ENCODE results near the gene GOLGA8O. TPM values are rescaled to one million over a fixed set of nuclear protein-coding genes. Genes with fewer than 3 reads are reported as not detected.
A peak's percentile ranks its signal among the peaks of the same experiment; 100 is the strongest.
"Not testable (repeated sequence)": the region's sequence is repeated elsewhere in the genome, so short reads cannot be mapped to it uniquely, and the experiment has no call there.

Gene GOLGA8O
- total and polyA plus RNA-seq, 2 donors (not counting 3 experiments of a cell fraction or from before 2014, with no cell fraction given): 0.08 to 2.1 TPM

- FAIRE-seq; H4K20me1 ChIP-seq (replicated peaks; ENCODE audit: control insufficient read depth, extremely low read depth, insufficient read depth, low read length); H3K4me3 ChIP-seq (replicated peaks in 1 of 3; ENCODE audit: insufficient read depth in 1 of 3, low read depth in 1 of 3, low read length in 3 of 3); BruUV-seq (replicated peaks); H3K9me3 ChIP-seq (replicated peaks; ENCODE audit: control insufficient read depth, insufficient read depth, low read length); DNase-seq (ENCODE audit: low read depth, low spot score); CTCF ChIA-PET; H2AFZ ChIP-seq (ENCODE audit: low read depth, low read length); POLR2A ChIA-PET; dilution Hi-C loops (cut with MboI; ENCODE audit: extremely low pct_ligation_motif_present, low sequenced_read_pairs); H3K27ac ChIP-seq (ENCODE audit: insufficient read depth, low read depth, low read length); H3K9me1 ChIP-seq (replicated peaks; ENCODE audit: control insufficient read depth, extremely low read depth, insufficient read depth, low read length); H3K9ac ChIP-seq (replicated peaks; ENCODE audit: extremely low read depth, insufficient read depth, low read length); H3K4me2 ChIP-seq (ENCODE audit: insufficient read depth, low read length); H3K4me1 ChIP-seq (ENCODE audit: control insufficient read depth, extremely low read depth, insufficient read depth, low read length); H3K36me3 ChIP-seq (ENCODE audit: control insufficient read depth in 2 of 2, extremely low read depth in 1 of 2, insufficient read depth in 2 of 2, low read length in 2 of 2); H3K79me2 ChIP-seq (ENCODE audit: control insufficient read depth, insufficient read depth, low read length); H3K27me3 ChIP-seq (ENCODE audit: control insufficient read depth in 2 of 2, insufficient read depth in 2 of 2, low read length in 2 of 2); intact Hi-C loops (cut with micrococcal nuclease): not testable (repeated sequence)
Observed at GRCh38 chr15:32486474-32486873, 31.0 kb upstream of the GOLGA8O start.

- dilution Hi-C loops (cut with MboI; ENCODE audit: extremely low pct_ligation_motif_present, low sequenced_read_pairs); H4K20me1 ChIP-seq (replicated peaks; ENCODE audit: control insufficient read depth, extremely low read depth, insufficient read depth, low read length); intact Hi-C loops (cut with micrococcal nuclease); H3K79me2 ChIP-seq (ENCODE audit: control insufficient read depth, insufficient read depth, low read length); H3K9me3 ChIP-seq (replicated peaks; ENCODE audit: control insufficient read depth, insufficient read depth, low read length); H3K4me2 ChIP-seq (ENCODE audit: insufficient read depth, low read length); H3K27ac ChIP-seq (ENCODE audit: insufficient read depth, low read depth, low read length); H3K9me1 ChIP-seq (replicated peaks; ENCODE audit: control insufficient read depth, extremely low read depth, insufficient read depth, low read length); H3K4me1 ChIP-seq (ENCODE audit: control insufficient read depth, extremely low read depth, insufficient read depth, low read length); H2AFZ ChIP-seq (ENCODE audit: low read depth, low read length); BruUV-seq (replicated peaks); H3K27me3 ChIP-seq (ENCODE audit: control insufficient read depth in 2 of 2, insufficient read depth in 2 of 2, low read length in 2 of 2); DNase-seq (ENCODE audit: low read depth, low spot score); H3K9ac ChIP-seq (replicated peaks; ENCODE audit: extremely low read depth, insufficient read depth, low read length); H3K36me3 ChIP-seq (ENCODE audit: control insufficient read depth in 2 of 2, extremely low read depth in 1 of 2, insufficient read depth in 2 of 2, low read length in 2 of 2); POLR2A ChIA-PET; H3K4me3 ChIP-seq (replicated peaks in 1 of 3; ENCODE audit: insufficient read depth in 1 of 3, low read depth in 1 of 3, low read length in 3 of 3); CTCF ChIA-PET: not testable (repeated sequence)
- FAIRE-seq: peak; percentile 42
Observed at GRCh38 chr15:32483377-32483776, 27.9 kb upstream of the GOLGA8O start.

- POLR2A ChIA-PET; H3K9me1 ChIP-seq (replicated peaks; ENCODE audit: control insufficient read depth, extremely low read depth, insufficient read depth, low read length); CTCF ChIA-PET; H3K27ac ChIP-seq (ENCODE audit: insufficient read depth, low read depth, low read length); DNase-seq (ENCODE audit: low read depth, low spot score); H3K9me3 ChIP-seq (replicated peaks; ENCODE audit: control insufficient read depth, insufficient read depth, low read length); H3K79me2 ChIP-seq (ENCODE audit: control insufficient read depth, insufficient read depth, low read length); H3K4me3 ChIP-seq (replicated peaks in 1 of 3; ENCODE audit: insufficient read depth in 1 of 3, low read depth in 1 of 3, low read length in 3 of 3); BruUV-seq (replicated peaks); H4K20me1 ChIP-seq (replicated peaks; ENCODE audit: control insufficient read depth, extremely low read depth, insufficient read depth, low read length); intact Hi-C loops (cut with micrococcal nuclease); H3K4me1 ChIP-seq (ENCODE audit: control insufficient read depth, extremely low read depth, insufficient read depth, low read length); FAIRE-seq; H3K27me3 ChIP-seq (ENCODE audit: control insufficient read depth in 2 of 2, insufficient read depth in 2 of 2, low read length in 2 of 2); H2AFZ ChIP-seq (ENCODE audit: low read depth, low read length); H3K4me2 ChIP-seq (ENCODE audit: insufficient read depth, low read length); dilution Hi-C loops (cut with MboI; ENCODE audit: extremely low pct_ligation_motif_present, low sequenced_read_pairs); H3K9ac ChIP-seq (replicated peaks; ENCODE audit: extremely low read depth, insufficient read depth, low read length); H3K36me3 ChIP-seq (ENCODE audit: control insufficient read depth in 2 of 2, extremely low read depth in 1 of 2, insufficient read depth in 2 of 2, low read length in 2 of 2): not testable (repeated sequence)
Observed at GRCh38 chr15:32481683-32482082, 26.2 kb upstream of the GOLGA8O start.

DNA sequence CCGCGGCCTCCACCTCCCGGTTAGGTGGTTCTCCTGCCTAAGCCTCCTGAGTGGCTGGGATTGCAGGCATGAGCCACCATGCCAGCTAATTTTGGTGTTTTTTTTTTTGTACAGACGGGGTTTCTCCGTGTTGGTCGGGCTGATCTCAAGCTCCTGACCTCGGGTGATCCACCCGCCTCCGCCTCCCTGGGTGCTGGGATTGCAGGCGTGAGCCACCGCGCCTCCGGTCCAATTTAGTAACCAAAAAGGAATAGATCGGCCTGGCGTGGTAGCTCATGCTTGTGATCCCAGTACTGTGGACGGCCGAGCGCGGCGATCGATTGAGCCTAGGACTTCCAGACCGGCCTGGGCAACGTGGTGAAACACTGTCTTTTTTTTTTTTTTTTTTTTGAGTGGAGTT lies 12.6 kb upstream of the GOLGA8O start:
- CTCF ChIA-PET; BruUV-seq (replicated peaks); H3K9me1 ChIP-seq (replicated peaks; ENCODE audit: control insufficient read depth, extremely low read depth, insufficient read depth, low read length); H3K27me3 ChIP-seq (ENCODE audit: control insufficient read depth in 2 of 2, insufficient read depth in 2 of 2, low read length in 2 of 2); H3K79me2 ChIP-seq (ENCODE audit: control insufficient read depth, insufficient read depth, low read length); H3K4me1 ChIP-seq (ENCODE audit: control insufficient read depth, extremely low read depth, insufficient read depth, low read length); H3K4me2 ChIP-seq (ENCODE audit: insufficient read depth, low read length); H3K27ac ChIP-seq (ENCODE audit: insufficient read depth, low read depth, low read length); intact Hi-C loops (cut with micrococcal nuclease); FAIRE-seq; H3K9ac ChIP-seq (replicated peaks; ENCODE audit: extremely low read depth, insufficient read depth, low read length); dilution Hi-C loops (cut with MboI; ENCODE audit: extremely low pct_ligation_motif_present, low sequenced_read_pairs); H4K20me1 ChIP-seq (replicated peaks; ENCODE audit: control insufficient read depth, extremely low read depth, insufficient read depth, low read length); POLR2A ChIA-PET; H3K4me3 ChIP-seq (replicated peaks in 1 of 3; ENCODE audit: insufficient read depth in 1 of 3, low read depth in 1 of 3, low read length in 3 of 3); H3K9me3 ChIP-seq (replicated peaks; ENCODE audit: control insufficient read depth, insufficient read depth, low read length); DNase-seq (ENCODE audit: low read depth, low spot score); H3K36me3 ChIP-seq (ENCODE audit: control insufficient read depth in 2 of 2, extremely low read depth in 1 of 2, insufficient read depth in 2 of 2, low read length in 2 of 2); H2AFZ ChIP-seq (ENCODE audit: low read depth, low read length): not testable (repeated sequence)
